Keratinocyte (primary cell): ENCODE data around the gene ATE1.

Experiments used
- EZH2 ChIP-seq: IDR thresholded peaks from one replicate; pipeline ENCODE4 v1.6.1; 2012; ENCODE audit warnings: inconsistent platforms, mild to moderate bottlenecking, low read length, moderate library complexity
- TF ChIP-seq, protein P1 (sequence below), 3 experiments: IDR thresholded peaks in 1 of 3; conservative IDR thresholded peaks in 1 of 3; optimal IDR thresholded peaks in 1 of 3; 2 replicates in 2 of 3; 3 replicates in 1 of 3; pipeline versions ENCODE3 to v1.5.1; 2011; ENCODE audit warnings: low read length in 3 of 3, mild to moderate bottlenecking in 3 of 3, moderate library complexity in 2 of 3, control low read depth in 1 of 3, inconsistent platforms in 1 of 3; ENCODE audit not compliant: insufficient read depth in 2 of 3; ENCODE audit errors: extremely low read depth in 1 of 3

DNA sequence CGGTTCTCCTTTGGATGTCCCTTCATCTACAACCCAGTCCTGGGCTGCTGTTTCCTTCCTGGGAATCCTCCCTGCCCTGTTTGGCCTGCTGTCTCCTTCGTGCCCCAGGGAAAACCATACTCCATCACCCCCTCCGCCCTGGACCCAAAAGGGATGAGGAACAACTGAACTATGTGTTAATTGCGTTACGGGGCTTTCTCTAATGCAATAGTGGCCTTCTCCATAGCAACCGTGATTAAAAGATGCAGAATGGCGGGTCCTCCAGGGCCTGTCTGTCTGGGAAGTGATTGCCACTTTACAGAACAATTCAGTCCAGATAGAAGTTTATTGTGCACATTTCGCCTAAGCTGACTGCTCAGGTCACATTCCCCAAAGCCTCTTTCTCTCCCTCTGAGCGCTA, 217.6 kb downstream of the ATE1 start:
- TF ChIP-seq, protein P1, sequence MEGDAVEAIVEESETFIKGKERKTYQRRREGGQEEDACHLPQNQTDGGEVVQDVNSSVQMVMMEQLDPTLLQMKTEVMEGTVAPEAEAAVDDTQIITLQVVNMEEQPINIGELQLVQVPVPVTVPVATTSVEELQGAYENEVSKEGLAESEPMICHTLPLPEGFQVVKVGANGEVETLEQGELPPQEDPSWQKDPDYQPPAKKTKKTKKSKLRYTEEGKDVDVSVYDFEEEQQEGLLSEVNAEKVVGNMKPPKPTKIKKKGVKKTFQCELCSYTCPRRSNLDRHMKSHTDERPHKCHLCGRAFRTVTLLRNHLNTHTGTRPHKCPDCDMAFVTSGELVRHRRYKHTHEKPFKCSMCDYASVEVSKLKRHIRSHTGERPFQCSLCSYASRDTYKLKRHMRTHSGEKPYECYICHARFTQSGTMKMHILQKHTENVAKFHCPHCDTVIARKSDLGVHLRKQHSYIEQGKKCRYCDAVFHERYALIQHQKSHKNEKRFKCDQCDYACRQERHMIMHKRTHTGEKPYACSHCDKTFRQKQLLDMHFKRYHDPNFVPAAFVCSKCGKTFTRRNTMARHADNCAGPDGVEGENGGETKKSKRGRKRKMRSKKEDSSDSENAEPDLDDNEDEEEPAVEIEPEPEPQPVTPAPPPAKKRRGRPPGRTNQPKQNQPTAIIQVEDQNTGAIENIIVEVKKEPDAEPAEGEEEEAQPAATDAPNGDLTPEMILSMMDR (optimal IDR thresholded peaks at IDR 0.05 in 1 of 3, IDR thresholded peaks at IDR 0.05 in 1 of 3, conservative IDR thresholded peaks at IDR 0.05 in 1 of 3; ENCODE audit: extremely low read depth in 1 of 3, insufficient read depth in 2 of 3, low read length in 3 of 3): no peak
- no peak for TF ChIP-seq EZH2
